Upper lobe of left lung (tissue), 4 donors: ENCODE data around the gene CAV1.

Experiments
- EP300 ChIP-seq, 4 donors: sonication (generic); formaldehyde crosslinking; IDR thresholded peaks; one replicate each; pipeline ENCODE4 v1.5.1; 2017; ENCODE audit warnings: antibody characterized with exemption in 4 of 4, control low read depth in 2 of 4
- POLR2AphosphoS5 ChIP-seq, 2 donors: sonication (generic); formaldehyde crosslinking; IDR thresholded peaks; one replicate each; pipeline ENCODE4 v1.5.1; 2017; ENCODE audit warnings: antibody characterized with exemption in 2 of 2
- TF ChIP-seq, protein P1 (sequence below), 6 experiments: fragments of 450-650 bp in 4 of 6; fragments of 200-600 bp in 2 of 6; sonication (generic) in 2 of 6; IDR thresholded peaks; one replicate each; pipeline ENCODE4 v1.5.1; 2016 to 2019; ENCODE audit warnings: antibody characterized with exemption in 6 of 6

DNA sequence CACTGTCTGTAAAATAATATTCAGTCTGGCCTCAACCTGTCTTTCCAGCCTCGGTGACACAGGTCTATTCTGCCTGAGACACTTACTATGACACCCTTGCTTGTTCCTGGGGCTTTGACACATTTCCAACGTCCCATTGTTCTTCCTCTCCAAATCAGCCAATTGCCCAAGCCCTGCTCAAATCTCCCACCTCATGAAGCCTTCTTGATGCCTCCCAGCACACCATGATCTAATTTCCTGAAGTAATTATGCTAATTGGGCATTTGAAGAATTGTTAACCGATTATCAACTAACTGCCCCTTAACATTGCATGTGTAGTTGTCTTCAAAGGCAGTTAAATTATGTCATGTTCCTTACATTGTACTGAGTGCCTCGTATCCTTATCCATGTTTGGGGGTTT is 33.1 kb downstream of the CAV1 start:
- TF ChIP-seq EP300 (IDR thresholded peaks at IDR 0.05), result no peak
- no peak for TF ChIP-seq POLR2AphosphoS5 (IDR thresholded peaks at IDR 0.05)
- TF ChIP-seq, protein P1, sequence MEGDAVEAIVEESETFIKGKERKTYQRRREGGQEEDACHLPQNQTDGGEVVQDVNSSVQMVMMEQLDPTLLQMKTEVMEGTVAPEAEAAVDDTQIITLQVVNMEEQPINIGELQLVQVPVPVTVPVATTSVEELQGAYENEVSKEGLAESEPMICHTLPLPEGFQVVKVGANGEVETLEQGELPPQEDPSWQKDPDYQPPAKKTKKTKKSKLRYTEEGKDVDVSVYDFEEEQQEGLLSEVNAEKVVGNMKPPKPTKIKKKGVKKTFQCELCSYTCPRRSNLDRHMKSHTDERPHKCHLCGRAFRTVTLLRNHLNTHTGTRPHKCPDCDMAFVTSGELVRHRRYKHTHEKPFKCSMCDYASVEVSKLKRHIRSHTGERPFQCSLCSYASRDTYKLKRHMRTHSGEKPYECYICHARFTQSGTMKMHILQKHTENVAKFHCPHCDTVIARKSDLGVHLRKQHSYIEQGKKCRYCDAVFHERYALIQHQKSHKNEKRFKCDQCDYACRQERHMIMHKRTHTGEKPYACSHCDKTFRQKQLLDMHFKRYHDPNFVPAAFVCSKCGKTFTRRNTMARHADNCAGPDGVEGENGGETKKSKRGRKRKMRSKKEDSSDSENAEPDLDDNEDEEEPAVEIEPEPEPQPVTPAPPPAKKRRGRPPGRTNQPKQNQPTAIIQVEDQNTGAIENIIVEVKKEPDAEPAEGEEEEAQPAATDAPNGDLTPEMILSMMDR (IDR thresholded peaks at IDR 0.05), result no peak
